HG03135 (cell line): ENCODE data around the gene HOXC5.
"Not testable (repeated sequence)": the region's sequence is repeated elsewhere in the genome, so short reads cannot be mapped to it uniquely, and the experiment has no call there.

Experiments used
- ATAC-seq: cut with Tn5 transposase; IDR thresholded peaks from one replicate; pipeline ENCODE4 v1.9.1; 2021; ENCODE audit warnings: mild to moderate bottlenecking, moderate library complexity; ENCODE audit not compliant: unreplicated experiment

HOXC5 gene

DNA sequence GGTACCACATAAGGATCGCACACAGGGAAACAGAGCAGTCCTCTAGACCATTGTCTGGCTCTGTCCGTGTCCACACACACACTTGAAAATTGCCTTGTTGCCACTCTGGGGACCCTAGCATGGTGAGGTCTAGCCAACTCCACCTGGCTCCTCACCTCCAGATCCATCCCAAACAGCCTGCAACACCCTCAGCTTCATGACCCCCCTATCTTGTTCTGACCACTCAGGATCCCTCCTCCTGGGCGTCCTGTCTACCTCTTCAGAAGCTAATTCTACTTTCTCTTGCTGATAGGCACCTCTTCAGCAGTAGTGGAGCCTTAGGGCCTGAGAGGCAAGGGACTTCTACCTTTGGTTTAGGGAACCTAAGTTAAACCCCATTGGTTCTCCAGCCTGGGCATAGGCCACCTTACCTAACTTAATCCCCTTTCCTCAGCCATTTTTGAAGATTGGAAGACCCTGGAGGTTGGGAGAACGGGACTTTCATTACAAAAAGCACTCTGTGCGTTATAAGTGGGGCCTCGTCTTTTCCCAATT, 697 bp upstream of the HOXC5 start:
- ATAC-seq: no peak

DNA sequence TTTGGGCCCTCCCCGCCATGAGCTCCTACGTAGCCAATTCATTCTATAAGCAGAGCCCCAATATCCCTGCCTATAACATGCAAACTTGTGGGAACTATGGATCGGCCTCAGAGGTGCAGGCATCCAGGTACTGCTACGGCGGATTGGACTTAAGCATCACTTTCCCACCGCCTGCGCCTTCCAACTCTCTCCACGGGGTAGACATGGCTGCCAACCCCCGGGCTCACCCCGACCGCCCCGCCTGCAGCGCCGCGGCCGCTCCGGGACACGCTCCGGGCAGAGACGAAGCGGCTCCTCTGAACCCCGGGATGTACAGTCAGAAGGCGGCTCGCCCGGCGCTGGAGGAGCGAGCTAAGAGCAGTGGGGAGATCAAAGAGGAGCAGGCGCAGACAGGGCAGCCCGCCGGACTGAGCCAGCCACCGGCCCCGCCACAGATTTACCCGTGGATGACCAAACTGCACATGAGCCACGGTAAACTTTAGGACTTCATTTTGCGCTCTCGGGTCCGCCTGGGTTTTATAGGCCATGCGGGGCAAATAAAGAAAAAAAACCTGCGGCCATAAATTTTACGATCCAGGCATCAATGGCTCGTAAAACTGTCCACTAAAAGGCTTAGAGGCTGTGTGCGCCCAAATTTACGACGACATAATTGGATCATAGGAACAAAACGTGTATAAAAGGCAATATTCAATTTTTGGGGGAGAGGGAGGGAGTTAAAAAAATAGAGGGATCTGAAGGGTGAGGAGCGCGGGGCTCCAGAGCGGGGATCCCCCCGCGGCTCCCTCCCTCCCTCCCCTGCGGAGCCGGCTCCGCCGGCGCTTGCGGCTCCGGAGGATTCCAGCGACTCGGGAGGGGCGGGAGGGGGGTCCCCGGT, 493 bp downstream of the HOXC5 start:
- no peak for ATAC-seq

DNA sequence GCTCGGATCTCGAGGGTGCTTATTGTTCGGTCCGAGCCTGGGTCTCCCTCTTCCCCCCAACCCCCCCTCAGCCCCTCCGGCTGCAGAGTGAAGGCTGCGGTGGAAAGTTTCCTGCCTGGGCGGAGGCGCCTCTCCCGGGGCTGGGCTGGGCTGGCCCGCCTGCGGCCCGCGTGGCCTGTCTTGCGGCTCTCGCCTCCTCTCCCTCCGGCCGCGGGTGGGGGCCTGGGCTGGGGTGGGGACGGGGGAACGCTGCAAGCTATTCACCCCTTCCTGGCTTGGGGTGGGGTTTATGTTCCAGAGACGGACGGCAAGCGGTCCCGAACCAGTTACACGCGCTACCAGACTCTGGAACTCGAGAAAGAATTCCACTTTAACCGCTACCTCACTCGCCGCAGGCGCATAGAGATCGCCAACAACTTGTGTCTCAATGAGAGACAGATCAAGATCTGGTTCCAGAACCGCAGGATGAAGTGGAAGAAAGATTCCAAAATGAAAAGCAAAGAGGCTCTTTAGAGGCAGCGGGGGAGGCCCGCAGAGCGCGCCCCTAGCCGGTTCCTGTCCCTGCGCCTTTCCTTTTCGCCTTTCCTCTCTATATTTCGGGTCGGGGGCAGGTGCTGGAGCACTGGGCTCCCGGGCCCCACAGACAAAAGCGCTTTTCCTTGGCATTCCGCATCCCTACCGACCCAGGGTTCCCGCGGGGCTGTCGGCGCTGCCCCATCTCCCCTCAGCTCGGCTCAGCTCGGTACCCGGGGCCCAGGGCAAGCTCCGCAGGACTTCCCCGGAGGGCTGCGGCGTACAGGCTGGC, 1.3 kb downstream of the HOXC5 start:
- no peak for ATAC-seq

DNA sequence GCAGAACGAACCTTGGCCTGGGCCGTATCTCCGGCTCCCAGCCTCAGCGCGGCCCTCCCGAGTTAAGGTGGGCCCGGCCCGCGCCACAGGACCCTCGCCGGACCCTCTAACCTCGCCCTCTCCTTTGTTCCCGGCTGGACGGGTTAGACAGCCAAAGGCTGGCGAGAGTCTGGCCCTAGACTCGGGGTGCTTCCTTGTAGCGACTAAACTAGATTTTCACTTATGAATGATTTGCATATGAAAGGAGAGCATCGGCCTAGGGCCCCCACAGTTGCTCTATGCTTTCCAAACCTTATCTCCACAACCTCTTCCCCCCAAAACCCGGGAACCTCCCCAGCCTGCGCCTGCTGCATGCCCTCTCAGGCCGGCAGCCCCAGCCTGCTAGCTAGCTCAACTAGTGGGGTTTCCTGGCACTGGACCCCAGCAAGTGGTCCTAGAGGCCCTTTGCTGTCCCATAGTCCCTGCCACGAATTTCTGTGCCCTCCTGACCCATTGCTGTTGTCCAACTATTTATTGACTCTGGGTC, 2.0 kb downstream of the HOXC5 start:
- no peak for ATAC-seq

DNA sequence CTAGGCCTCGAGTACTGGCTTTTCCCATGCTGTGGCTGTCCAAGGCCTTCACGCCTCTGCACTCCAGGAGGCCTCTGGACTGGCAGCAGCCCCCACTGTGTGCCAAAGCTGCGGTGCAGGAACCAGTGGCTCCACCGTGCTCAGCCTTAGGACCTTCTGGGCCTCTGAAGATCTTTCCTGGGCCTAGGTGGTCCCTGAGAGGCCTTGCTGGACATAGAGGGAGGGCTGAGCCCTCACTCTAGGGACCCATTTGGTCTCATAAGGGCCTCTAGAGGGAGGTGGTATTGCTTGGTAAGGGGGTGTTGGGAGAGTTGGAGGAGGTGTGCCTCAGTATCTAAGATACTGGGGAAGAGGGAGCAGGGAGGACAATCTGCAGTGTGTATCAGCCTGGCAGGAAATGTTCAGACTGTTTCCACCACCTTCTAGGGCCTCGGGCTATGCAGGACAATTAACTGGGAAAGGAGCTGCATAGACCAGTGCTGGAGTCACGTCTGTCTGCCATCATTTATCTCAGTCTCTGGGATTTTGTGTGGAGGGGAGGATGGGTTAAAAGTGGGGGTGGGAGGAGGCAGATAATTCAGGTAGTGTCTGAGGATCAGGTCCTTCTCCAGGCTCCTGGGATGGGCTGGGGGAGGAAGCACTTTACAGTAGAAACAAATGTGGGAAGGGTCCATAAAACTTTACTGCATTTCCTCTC, 2.9 kb downstream of the HOXC5 start:
- ATAC-seq: no peak

DNA sequence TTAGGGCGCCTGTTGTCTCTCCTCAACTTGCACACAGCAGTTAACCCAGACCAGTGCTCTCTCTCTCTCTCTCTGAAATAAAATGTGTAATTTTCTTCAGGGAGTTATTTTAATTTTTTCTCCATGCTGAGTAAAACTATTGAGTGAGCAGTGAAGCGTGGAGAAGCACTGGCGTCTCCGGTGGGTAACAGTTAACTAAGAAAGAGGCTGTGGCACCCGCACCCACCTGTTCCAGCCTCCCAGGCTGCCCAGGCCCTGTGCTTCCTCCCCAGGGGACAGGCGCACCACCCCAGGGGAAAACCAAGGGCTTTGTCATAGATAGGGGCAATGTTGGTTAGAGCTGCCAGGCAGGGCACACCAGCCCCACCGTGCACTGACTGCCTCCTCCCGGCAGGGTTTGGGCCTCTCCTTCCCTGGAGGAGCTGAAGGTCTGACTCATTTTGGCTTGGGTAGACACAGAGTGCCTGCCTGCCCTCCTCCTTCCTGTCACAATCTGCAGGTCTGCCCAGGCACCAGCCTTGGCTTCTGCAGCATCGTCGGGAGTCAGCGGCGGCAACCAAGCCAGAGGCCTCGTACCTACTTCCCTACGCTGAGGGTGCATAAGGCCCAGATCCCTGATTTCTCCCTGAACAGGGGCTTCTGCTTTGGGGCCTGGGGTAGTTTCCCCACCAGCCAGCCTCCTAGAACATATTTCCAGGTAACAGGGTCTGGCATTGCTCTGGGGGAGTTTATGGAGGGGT, 3.9 kb downstream of the HOXC5 start:
- ATAC-seq: no peak

DNA sequence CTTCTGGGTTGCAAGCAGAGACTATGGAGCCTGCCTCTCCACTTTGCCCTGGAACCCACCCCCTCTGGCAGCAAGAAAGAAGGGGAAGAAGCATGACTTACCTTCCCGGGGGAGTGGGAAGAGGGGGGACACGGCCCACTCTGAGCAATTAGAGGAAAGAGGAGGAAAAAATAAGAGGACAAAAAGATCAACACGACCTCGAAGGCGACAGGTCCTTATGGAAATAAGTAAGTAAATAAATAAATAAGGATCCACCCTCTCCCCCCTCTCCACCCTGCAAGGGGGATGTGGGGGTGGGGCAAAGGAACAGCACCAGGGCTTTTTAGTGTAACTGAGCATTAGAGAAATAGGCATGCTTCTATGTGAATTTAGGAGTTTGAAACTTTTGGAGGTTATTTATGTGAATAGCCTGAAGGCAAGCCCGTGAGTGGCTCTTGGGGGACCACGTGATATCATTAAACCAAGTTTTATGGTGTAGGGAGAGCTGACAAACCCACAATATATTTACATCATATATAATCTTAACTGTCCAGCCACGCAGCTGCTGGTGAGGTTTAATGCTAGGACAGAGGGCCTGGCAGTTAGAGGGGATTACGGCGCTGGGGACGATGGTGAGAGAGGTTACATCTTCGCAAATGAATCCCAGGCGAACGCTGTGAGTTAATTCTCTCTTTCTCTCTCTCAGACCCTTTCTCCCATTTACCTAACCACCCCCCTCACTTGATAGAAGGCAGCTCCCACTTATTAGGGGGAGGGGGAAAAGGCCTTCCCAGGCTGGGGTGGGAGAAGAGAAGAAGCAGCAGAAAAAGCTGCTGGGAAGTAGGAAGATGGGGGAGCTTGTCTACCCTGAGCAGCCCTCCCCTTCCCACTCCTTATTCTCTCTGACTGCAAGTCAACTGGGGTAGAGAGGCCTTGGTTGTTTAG, 4.8 kb downstream of the HOXC5 start:
- no peak for ATAC-seq

DNA sequence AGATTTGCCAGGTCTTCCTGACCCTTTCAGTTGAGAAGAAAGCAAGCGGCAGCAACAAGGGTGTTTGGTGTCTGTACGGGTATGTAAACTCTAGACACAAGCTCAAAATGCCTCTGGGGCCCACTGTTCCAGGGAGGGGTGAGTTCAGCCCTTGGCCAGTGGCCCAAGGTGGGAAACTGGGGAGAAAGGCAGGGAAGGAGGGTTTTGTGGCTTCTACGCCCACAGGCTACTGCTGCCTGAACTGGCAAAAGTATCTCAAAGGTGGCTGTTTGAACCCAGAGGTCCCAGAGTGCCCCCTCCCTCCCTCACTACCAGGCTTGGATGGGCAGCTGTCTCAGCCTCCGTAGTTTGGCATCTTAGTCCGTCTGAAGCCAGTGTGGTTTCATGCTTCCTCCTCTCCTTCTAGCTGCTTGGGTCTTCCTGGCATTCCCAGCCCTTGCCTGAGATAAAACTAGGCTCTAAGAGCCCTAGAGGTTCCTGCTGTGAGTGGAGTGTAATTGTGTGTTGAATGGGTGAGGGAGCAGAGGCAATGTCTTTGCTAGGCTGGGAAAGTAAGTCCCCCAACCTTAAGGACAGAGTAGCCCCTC, 5.5 kb downstream of the HOXC5 start:
- no peak for ATAC-seq

DNA sequence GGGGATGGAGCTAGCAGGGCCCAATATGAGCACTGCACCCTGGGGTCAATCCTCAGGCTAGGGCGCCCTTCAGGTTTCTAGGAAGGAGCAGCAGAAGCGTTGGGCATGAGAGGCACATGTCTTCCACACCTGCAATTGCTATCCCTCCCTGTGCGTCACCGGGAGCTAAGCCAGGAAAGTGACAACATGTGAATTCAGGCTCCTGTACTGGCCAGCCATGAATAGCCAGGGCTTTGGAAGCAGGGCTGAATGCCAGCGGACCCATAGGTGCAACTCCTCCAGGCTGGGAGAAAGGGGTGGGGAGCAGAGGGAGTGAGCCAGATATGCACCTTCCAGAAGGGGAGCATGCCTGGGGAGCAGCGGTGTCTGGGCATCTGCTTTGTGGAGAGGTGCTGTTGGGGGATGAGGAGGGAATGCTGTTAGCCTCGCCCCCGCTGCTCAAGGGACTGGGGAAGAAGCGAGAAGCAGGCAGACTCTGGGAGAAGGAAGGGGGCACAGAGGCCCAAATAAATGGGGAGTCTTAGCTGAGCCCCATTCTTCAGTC, 6.1 kb downstream of the HOXC5 start:
- no peak for ATAC-seq

DNA sequence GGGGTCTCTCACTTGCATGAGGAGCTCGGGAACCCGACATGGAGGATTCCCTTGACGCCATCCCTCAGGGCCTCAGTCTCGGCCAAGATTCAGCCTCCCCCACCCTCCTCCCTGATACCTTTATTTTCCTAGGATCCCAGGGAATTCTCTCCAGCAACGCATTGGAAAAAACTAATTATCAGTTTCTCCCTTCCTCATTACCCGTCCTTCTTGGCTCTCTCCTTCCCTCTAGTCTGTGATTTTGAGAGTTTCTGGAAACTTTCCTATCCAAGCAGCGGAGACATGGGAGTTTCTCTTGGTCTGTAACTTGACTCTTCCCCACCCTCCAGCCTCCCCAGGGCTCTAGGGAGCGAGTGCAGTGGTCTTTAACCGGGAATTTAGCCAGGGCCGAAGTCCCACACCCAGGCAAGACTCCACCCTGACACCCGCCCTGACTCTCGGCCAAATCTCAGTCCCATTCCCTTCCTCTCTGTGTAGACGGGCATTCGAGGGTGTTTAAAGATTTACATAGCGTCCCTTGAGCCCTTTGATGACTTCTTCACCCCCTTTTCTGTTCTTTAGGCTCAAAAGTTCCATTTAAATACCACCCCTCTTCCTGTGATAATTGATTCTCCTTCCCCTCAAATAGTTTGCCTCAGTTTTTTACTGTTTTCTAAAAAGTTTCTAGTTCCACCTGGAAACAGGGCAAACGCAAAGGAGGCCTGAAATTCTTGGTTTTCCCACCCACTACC, 6.7 kb downstream of the HOXC5 start:
- no peak for ATAC-seq

DNA sequence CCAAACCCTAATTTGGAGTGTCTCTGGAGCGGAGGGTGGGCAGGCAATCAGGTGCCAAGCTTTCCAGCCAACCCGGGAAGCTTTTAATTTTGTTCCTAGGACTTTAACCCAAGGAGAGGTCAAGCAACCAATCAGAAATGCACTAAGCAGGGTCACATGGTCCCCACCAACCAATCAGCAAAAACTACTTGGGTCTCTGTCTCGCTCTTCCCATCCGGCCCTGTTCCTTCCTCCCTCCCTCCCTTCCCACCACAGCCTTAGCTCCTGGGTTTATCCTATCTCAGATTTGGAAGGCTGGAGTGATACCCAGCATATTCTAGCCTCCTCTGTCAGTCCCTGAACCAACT, 7.3 kb downstream of the HOXC5 start:
- no peak for ATAC-seq

DNA sequence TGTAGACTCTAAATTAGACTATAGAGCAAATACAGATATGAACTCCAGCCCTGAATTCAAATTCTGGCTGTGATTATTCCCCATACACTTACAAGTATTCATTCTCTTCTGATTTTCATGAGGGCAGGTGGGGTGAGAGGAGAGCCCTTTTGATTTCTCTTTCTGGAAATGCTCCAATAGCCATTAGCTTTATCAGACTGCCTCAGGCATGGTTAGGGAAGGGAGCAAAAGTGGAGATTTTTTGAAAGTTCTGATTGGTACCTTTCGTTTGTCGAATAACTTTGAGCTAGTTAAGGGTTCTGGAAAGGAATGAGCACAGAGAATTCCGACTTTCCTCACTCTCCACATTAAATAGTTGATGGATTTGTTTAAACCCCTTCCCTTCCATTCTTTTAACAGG, 7.8 kb downstream of the HOXC5 start:
- ATAC-seq: no peak

DNA sequence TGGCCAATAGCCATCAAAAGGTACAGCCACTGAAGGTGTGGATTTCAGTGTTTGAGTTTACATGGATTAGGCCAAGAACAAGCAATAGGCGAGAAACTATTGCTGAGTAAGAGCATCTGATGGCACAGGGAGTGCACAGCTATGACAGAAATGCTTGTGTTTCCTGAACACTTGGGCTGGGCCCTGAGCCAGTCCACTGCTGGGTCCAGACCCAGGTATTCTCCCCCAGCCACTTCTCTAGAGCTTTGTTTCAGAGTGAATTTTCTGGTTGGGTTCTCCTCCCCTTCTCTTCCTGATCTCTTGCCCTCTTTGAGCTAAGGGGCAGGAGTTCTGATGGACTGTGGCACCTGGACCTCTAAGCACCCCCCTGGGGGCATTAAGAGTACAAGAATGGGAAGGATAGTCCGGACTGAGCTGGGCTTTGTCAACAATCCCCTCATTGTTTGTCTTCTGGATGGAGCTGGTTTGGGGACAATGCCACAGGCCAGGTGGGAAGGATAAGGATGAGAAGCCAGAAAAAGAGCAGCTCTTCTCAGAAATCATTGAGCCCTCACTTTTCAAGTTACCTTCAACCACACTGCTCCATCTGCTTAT, 8.3 kb downstream of the HOXC5 start:
- ATAC-seq: no peak

DNA sequence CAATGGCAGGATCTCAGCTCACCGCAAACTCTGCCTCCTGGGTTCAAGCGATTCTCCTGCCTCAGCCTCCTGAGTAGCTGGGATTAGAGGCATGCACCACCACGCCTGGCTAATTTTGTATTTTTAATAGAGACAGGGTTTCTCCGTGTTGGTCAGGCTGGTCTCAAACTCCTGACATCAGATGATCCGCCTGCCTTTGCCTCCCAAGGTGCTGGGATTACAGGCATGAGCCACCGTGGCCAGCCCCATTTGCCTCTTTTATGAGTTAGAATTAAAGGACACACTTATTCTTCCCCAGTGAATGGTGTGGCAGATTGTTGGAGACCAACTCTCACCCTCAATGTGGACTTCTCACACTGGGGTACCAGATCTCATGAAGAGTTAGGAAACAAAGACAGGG, 9.2 kb downstream of the HOXC5 start:
- ATAC-seq: not testable (repeated sequence)

DNA sequence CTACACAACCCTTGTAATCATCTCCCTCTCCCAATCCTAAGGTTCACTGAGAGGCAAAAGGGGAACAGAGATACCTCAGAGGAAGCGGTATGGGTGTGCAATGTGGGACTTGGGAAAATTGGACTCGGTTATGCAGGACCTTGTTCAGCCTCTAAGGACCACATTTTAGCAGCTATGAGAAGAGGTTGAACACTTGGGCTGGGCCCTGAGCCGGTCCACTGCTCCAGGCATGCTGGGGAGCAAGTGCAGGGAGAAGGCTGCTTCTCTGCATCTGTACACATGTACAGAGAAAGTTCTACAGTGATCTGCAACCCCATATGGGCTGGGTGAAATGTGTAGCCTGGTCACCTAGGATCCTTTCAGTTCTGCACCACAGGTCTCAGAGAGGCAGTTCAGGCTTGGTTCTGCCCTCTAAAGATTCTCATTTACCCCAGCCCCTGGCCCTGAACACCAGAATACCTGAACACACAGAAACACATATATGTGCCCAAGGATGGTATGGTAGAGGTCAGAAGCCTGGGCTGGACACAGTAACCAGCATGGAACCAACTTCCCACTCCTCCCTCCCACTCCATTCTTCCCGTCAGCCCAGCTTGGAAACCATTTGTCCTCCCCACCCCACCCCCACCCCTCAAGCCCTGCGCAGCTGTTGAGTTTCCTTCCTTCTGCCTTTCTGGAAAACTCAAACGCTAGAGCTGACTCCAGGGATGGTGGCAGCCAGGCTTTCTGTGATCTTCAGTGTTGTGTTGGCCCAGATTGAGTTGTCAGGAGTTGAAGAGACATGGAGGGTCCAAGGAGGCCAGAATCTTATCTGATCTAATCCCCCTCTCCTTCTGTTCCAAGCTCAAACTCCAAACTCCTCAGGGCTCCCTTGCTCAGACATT, 10.4 kb downstream of the HOXC5 start:
- ATAC-seq: no peak

DNA sequence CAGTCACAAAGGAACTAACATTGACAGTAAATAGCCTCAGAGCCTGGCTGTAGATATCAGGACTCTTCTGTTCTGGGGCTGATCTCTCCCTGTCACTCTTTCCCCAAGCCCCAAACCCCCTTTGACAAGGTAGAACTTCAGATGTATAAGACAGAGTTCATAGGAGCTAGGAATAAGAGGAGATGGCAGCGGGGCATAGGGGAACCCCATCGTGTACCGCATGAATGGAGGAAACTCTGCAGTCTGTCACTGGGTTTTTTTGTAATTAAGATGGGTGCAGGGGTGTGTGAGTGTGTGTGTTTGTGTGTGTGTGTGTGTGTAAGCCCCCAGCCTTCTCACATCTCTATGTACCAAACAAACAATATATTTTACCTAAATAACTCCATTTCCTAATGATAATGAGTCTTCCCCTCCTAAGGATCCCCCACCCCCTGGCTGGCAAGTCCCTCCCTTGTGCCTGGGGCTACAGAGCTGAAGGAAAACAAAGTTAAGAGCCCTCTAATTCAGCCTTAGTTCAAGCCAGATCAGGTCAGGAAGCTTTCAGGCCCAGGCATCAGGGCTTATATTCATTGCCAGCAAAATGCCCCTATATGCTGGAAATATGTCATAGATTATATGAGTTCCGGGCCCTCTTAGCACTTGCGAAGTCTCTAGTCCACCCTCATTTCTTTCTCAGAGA, 11.7 kb downstream of the HOXC5 start:
- no peak for ATAC-seq
